Liver (tissue), 9 donors: ENCODE data around the gene THRB. TPM values are rescaled to one million over a fixed set of nuclear protein-coding genes. Genes with fewer than 3 reads are reported as not detected.

Source experiments
- DNase-seq: peaks from one replicate; pipeline ENCODE4 v3.0.0-alpha.2; 2017; ENCODE audit warnings: low spot score
- H3K27ac ChIP-seq, 2 donors: one replicate each; pipeline ENCODE4 v1.7.0; 2013; ENCODE audit warnings: inconsistent platforms in 2 of 2, low read length in 2 of 2, control low read depth in 1 of 2, low read depth in 1 of 2, mild to moderate bottlenecking in 1 of 2
- H3K27me3 ChIP-seq, 4 donors: one replicate each; pipeline versions ENCODE4 v1.6.1 to v1.7.0; 2013; ENCODE audit warnings: low read length in 3 of 4, inconsistent platforms in 1 of 4, mild to moderate bottlenecking in 1 of 4, moderate library complexity in 1 of 4; ENCODE audit not compliant: control insufficient read depth in 4 of 4, insufficient read depth in 4 of 4
- H3K36me3 ChIP-seq, 4 donors: one replicate each; pipeline versions ENCODE4 v1.6.1 to v1.7.0; 2013; ENCODE audit warnings: low read length in 3 of 4, mild to moderate bottlenecking in 3 of 4, low read depth in 1 of 4, moderate library complexity in 1 of 4; ENCODE audit not compliant: control insufficient read depth in 4 of 4, insufficient read depth in 3 of 4
- H3K4me1 ChIP-seq, 4 donors: one replicate each; pipeline versions ENCODE4 v1.6.1 to v1.7.0; 2013; ENCODE audit warnings: low read length in 3 of 4, mild to moderate bottlenecking in 3 of 4, moderate library complexity in 1 of 4; ENCODE audit not compliant: control insufficient read depth in 4 of 4, insufficient read depth in 4 of 4
- H3K4me3 ChIP-seq, 3 donors: one replicate each; pipeline versions ENCODE4 v1.6.1 to v1.7.0; 2013; ENCODE audit warnings: low read length in 3 of 3, control low read depth in 1 of 3, low read depth in 1 of 3, mild to moderate bottlenecking in 1 of 3
- H3K9ac ChIP-seq, 2 donors: one replicate each; pipeline ENCODE4 v1.7.0; 2013; ENCODE audit warnings: low read length in 2 of 2, mild to moderate bottlenecking in 2 of 2, moderate library complexity in 2 of 2, control low read depth in 1 of 2, low read depth in 1 of 2
- H3K9me3 ChIP-seq, 4 donors: one replicate each; pipeline versions ENCODE4 v1.6.1 to v1.7.0; 2013; ENCODE audit warnings: low read length in 3 of 4; ENCODE audit not compliant: control insufficient read depth in 4 of 4
- EGR1 ChIP-seq, 2 donors: IDR thresholded peaks; 2 replicates each; pipeline ENCODE4 v1.6.1; 2016 to 2018; ENCODE audit warnings: antibody characterized with exemption in 2 of 2, low read depth in 2 of 2
- FOXA1 ChIP-seq: IDR thresholded peaks from 2 replicates; pipeline ENCODE4 v1.6.1; 2016; ENCODE audit warnings: antibody characterized with exemption
- FOXA2 ChIP-seq: IDR thresholded peaks from 2 replicates; pipeline ENCODE4 v1.6.1; 2016; ENCODE audit warnings: antibody characterized with exemption
- GABPA ChIP-seq, 2 donors: IDR thresholded peaks in 1 of 2; conservative IDR thresholded peaks in 1 of 2; 2 replicates each; pipeline ENCODE4 v1.6.1; 2016; ENCODE audit warnings: antibody characterized with exemption in 2 of 2, mild to moderate bottlenecking in 1 of 2, moderate library complexity in 1 of 2
- HNF4A ChIP-seq, 2 donors: conservative IDR thresholded peaks; 2 replicates each; pipeline ENCODE4 v1.6.1; 2016; ENCODE audit warnings: antibody characterized with exemption in 2 of 2, mild to moderate bottlenecking in 2 of 2
- HNF4G ChIP-seq: IDR thresholded peaks from 2 replicates; pipeline ENCODE4 v1.6.1; 2016; ENCODE audit warnings: antibody characterized with exemption
- JUND ChIP-seq, 2 donors: IDR thresholded peaks; 2 replicates each; pipeline ENCODE4 v1.6.1; 2016; ENCODE audit warnings: antibody characterized with exemption in 2 of 2
- NR2F2 ChIP-seq: IDR thresholded peaks from 2 replicates; pipeline ENCODE4 v1.6.1; 2016; ENCODE audit warnings: antibody characterized with exemption
- RAD21 ChIP-seq, 2 donors: IDR thresholded peaks; 2 replicates each; pipeline ENCODE4 v1.6.1; 2016; ENCODE audit warnings: antibody characterized with exemption in 2 of 2, mild to moderate bottlenecking in 2 of 2
- RXRA ChIP-seq, 2 donors: IDR thresholded peaks; 2 replicates each; pipeline ENCODE4 v1.6.1; 2017 to 2018; ENCODE audit warnings: antibody characterized with exemption in 2 of 2, mild to moderate bottlenecking in 1 of 2
- SP1 ChIP-seq: IDR thresholded peaks from 2 replicates; pipeline ENCODE4 v1.6.1; 2018; ENCODE audit warnings: antibody characterized with exemption, mild to moderate bottlenecking
- YY1 ChIP-seq: IDR thresholded peaks from 2 replicates; pipeline ENCODE4 v1.6.1; 2016; ENCODE audit warnings: antibody characterized with exemption, mild to moderate bottlenecking
- WGBS: extraction: QIAGEN DNeasy Blood & Tissue Kit; methylation state at CpG from one replicate; pipeline ENCODE4 v1.1.7; 2013; 5-methylcytosine and 5-hydroxymethylcytosine counted together
- polyA plus RNA-seq, 2 donors: library from polyadenylated mRNA; stranded (reverse) in 1 of 2; unstranded in 1 of 2; fragments of 200-250 nt in 1 of 2; fragments of >200 nt in 1 of 2; fragmentation: Nextera tagmentation in 1 of 2; extraction: Ambion mirVana in 1 of 2; gene quantifications; one replicate each; pipeline versions ENCODE4 v1.2.1 to v1.2.3, GENCODE V29; 2013 to 2015
- total RNA-seq, 2 donors: library from RNA; depleted of rRNA; stranded (reverse); fragments of >200 nt; gene quantifications; one replicate each; pipeline ENCODE4 v1.2.3, GENCODE V29; 2014
- TF ChIP-seq, protein P1 (sequence below): IDR thresholded peaks from 2 replicates; pipeline ENCODE4 v1.6.1; 2016; ENCODE audit warnings: antibody characterized with exemption
- TF ChIP-seq, protein P2 (sequence below): fragments of 150-350 bp; IDR thresholded peaks from 2 replicates; pipeline ENCODE4 v1.5.1; 2017; ENCODE audit warnings: improper control_type of control experiment, low read depth, low read length; ENCODE audit not compliant: missing input control
- TF ChIP-seq, protein P3 (sequence below): IDR thresholded peaks from 2 replicates; pipeline ENCODE4 v1.6.1; 2016; ENCODE audit warnings: antibody characterized with exemption, mild to moderate bottlenecking
- TF ChIP-seq, protein P4 (sequence below): IDR thresholded peaks from 2 replicates; pipeline ENCODE4 v1.6.1; 2016; ENCODE audit warnings: antibody characterized with exemption
- donor health status: healthy.
- donor health status: healthy.
- donor health status: healthy.
- donor health status: healthy.
- donor health status: healthy.

Gene THRB
- total and polyA plus RNA-seq, 4 donors = 5.9 to 23.9 (median 9.3) TPM

DNA sequence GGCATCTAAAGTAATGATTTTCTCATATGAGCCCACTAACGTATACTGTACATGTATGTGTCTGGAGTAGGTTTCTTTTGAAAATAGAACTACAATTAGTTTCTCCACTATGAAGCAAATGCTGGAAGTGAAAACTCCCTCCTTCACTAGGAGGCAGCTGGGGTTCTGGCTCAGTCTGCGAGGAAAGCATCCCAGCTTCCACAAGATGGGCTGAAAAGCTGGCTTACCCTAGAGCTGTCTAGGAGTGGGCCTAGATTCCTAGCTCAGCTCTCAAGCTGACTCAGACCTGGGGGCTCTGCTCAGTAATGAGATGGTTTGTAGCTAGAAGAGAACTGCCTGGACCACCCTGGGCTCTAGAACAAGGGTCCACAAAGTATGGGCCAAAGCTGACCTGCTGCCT, 268.3 kb downstream of the THRB start:
- H3K4me3 ChIP-seq = no peak overlapping the region
- no peak overlapping the region for H3K9ac ChIP-seq
- peaks cover 0 to 5% (median 0%) of the 10 kb centered on the region in 4 donors for H3K4me1 ChIP-seq
- peaks cover 0 to 4% (median 1%) of the 10 kb centered on the region in 4 donors for H3K36me3 ChIP-seq
- DNase-seq = no peak
- no peaks in the 10 kb centered on the region for H3K27me3 ChIP-seq
- H3K27ac ChIP-seq = no peak overlapping the region
- 93% methylated on average over 2 of the region's 2 CpGs for WGBS
- TF ChIP-seq EGR1 (IDR thresholded peaks at IDR 0.05; ENCODE audit: low read depth in 2 of 2) (no peak), YY1 (no peak), SP1 (no peak), HNF4G (no peak), GABPA (IDR thresholded peaks at IDR 0.05 in 1 of 2, conservative IDR thresholded peaks at IDR 0.05 in 1 of 2) (no peak), JUND (IDR thresholded peaks at IDR 0.05) (no peak), RAD21 (IDR thresholded peaks at IDR 0.05) (no peak), HNF4A (conservative IDR thresholded peaks at IDR 0.05) (no peak), NR2F2 (no peak), FOXA2 (no peak)
- TF ChIP-seq, protein P1, sequence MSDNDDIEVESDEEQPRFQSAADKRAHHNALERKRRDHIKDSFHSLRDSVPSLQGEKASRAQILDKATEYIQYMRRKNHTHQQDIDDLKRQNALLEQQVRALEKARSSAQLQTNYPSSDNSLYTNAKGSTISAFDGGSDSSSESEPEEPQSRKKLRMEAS = no peak
- TF ChIP-seq, protein P2, sequence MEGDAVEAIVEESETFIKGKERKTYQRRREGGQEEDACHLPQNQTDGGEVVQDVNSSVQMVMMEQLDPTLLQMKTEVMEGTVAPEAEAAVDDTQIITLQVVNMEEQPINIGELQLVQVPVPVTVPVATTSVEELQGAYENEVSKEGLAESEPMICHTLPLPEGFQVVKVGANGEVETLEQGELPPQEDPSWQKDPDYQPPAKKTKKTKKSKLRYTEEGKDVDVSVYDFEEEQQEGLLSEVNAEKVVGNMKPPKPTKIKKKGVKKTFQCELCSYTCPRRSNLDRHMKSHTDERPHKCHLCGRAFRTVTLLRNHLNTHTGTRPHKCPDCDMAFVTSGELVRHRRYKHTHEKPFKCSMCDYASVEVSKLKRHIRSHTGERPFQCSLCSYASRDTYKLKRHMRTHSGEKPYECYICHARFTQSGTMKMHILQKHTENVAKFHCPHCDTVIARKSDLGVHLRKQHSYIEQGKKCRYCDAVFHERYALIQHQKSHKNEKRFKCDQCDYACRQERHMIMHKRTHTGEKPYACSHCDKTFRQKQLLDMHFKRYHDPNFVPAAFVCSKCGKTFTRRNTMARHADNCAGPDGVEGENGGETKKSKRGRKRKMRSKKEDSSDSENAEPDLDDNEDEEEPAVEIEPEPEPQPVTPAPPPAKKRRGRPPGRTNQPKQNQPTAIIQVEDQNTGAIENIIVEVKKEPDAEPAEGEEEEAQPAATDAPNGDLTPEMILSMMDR = no peak
- TF ChIP-seq, protein P3, sequence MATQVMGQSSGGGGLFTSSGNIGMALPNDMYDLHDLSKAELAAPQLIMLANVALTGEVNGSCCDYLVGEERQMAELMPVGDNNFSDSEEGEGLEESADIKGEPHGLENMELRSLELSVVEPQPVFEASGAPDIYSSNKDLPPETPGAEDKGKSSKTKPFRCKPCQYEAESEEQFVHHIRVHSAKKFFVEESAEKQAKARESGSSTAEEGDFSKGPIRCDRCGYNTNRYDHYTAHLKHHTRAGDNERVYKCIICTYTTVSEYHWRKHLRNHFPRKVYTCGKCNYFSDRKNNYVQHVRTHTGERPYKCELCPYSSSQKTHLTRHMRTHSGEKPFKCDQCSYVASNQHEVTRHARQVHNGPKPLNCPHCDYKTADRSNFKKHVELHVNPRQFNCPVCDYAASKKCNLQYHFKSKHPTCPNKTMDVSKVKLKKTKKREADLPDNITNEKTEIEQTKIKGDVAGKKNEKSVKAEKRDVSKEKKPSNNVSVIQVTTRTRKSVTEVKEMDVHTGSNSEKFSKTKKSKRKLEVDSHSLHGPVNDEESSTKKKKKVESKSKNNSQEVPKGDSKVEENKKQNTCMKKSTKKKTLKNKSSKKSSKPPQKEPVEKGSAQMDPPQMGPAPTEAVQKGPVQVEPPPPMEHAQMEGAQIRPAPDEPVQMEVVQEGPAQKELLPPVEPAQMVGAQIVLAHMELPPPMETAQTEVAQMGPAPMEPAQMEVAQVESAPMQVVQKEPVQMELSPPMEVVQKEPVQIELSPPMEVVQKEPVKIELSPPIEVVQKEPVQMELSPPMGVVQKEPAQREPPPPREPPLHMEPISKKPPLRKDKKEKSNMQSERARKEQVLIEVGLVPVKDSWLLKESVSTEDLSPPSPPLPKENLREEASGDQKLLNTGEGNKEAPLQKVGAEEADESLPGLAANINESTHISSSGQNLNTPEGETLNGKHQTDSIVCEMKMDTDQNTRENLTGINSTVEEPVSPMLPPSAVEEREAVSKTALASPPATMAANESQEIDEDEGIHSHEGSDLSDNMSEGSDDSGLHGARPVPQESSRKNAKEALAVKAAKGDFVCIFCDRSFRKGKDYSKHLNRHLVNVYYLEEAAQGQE = no peak
- no peaks in the 10 kb centered on the region for H3K9me3 ChIP-seq

DNA sequence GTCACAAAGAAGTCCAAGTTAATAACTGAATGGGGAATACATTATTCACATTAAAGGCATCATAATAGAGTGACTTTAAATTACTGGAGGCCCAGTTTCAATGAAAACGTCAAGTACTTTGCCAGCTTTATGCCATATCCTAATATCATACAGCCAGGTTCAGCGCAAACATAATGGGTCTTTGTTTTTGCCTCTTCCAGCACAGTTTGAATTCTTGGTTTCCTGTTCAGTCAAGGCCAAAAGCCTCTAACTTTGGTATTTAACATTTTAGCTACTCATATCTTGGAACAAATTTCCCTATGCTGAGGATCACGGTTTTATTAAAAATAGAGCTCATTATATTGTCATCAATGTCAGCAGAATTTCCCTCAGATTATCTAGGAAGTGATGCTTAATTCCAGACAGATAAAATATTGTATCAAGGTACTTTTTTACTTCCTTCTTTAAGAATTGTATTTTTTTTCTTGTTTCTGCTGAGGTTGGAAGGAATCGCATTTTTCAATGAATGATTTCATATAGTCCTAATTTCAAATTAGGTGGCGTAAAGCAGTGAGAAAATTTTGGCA, 269.2 kb downstream of the THRB start:
- WGBS = 72% methylated on average over 5 of the region's 5 CpGs
- Histone ChIP-seq H3K4me1 (peaks cover 0 to 5% (median 0%) of the 10 kb centered on the region in 4 donors), H3K9ac (no peak overlapping the region), H3K36me3 (peaks cover 0 to 4% (median 1%) of the 10 kb centered on the region in 4 donors), H3K27me3 (no peaks in the 10 kb centered on the region), H3K4me3 (no peak overlapping the region), H3K27ac (no peak overlapping the region), H3K9me3 (no peaks in the 10 kb centered on the region)
- TF ChIP-seq, protein P1 = no peak
- TF ChIP-seq, protein P4, sequence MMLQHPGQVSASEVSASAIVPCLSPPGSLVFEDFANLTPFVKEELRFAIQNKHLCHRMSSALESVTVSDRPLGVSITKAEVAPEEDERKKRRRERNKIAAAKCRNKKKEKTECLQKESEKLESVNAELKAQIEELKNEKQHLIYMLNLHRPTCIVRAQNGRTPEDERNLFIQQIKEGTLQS = no peak
- no peak for TF ChIP-seq RXRA (IDR thresholded peaks at IDR 0.05)
- no peak for TF ChIP-seq HNF4G
- TF ChIP-seq SP1 = no peak
- no peak for TF ChIP-seq EGR1 (IDR thresholded peaks at IDR 0.05; ENCODE audit: low read depth in 2 of 2)
- no peak for TF ChIP-seq NR2F2
- no peak for TF ChIP-seq GABPA (IDR thresholded peaks at IDR 0.05 in 1 of 2, conservative IDR thresholded peaks at IDR 0.05 in 1 of 2)
- TF ChIP-seq, protein P2 = no peak
- no peak for TF ChIP-seq JUND (IDR thresholded peaks at IDR 0.05)
- TF ChIP-seq FOXA1 = no peak
- no peak for TF ChIP-seq FOXA2
- no peak for DNase-seq
